GM12891 (cell line): Measurements from ENCODE around the gene DNAJC15.

Experiments used
- POLR2A ChIP-seq: IDR thresholded peaks from 2 replicates; pipeline ENCODE4 v1.6.1; 2011; ENCODE audit warnings: low read depth, low read length, control low read depth
- POLR2AphosphoS5 ChIP-seq: IDR thresholded peaks from 2 replicates; pipeline ENCODE4 v1.6.1; 2011; ENCODE audit warnings: low read depth, low read length, control low read depth

GRCh38 chr13:42991898-42992763 lies 31.3 kb upstream of the DNAJC15 start, which contains the start of gene EPSTI1:
- peak; percentile 58 for TF ChIP-seq POLR2AphosphoS5
- peak; percentile 42; the same call in 1 of the 2 replicates for TF ChIP-seq POLR2A
